Duodenal mucosa (tissue), 2 donors: ENCODE measurements around the gene ANKS1B.

ENCODE experiments used
- H3K27ac ChIP-seq: one replicate; pipeline ENCODE4 v1.7.0; 2013; ENCODE audit warnings: low read depth, low read length
- H3K27me3 ChIP-seq, 2 donors: one replicate each; pipeline ENCODE4 v1.7.0; 2013; ENCODE audit warnings: low read length in 2 of 2, control low read depth in 1 of 2; ENCODE audit not compliant: insufficient read depth in 2 of 2, control insufficient read depth in 1 of 2
- H3K36me3 ChIP-seq, 2 donors: one replicate each; pipeline ENCODE4 v1.7.0; 2013; ENCODE audit warnings: low read length in 2 of 2, control low read depth in 1 of 2; ENCODE audit not compliant: insufficient read depth in 2 of 2, control insufficient read depth in 1 of 2
- H3K4me1 ChIP-seq, 2 donors: one replicate each; pipeline ENCODE4 v1.7.0; 2013; ENCODE audit warnings: low read length in 2 of 2, control low read depth in 1 of 2; ENCODE audit not compliant: insufficient read depth in 2 of 2, control insufficient read depth in 1 of 2
- H3K4me3 ChIP-seq, 2 donors: one replicate each; pipeline ENCODE4 v1.7.0; 2013; ENCODE audit warnings: low read length in 2 of 2, low read depth in 1 of 2
- H3K9ac ChIP-seq, 2 donors: one replicate each; pipeline ENCODE4 v1.7.0; 2013; ENCODE audit warnings: low read length in 2 of 2, low read depth in 1 of 2
- H3K9me3 ChIP-seq, 2 donors: one replicate each; pipeline ENCODE4 v1.7.0; 2013; ENCODE audit warnings: low read length in 2 of 2, control low read depth in 1 of 2; ENCODE audit not compliant: control insufficient read depth in 1 of 2

Gene ANKS1B

GRCh38 chr12:99157946-99158345, 826.8 kb downstream of the ANKS1B start:
- Histone ChIP-seq H3K4me1 (no peaks in the 10 kb centered on the region), H3K9me3 (no peaks in the 10 kb centered on the region), H3K4me3 (no peak overlapping the region), H3K27ac (no peak overlapping the region), H3K36me3 (no peaks in the 10 kb centered on the region), H3K27me3 (no peaks in the 10 kb centered on the region), H3K9ac (no peak overlapping the region)

DNA sequence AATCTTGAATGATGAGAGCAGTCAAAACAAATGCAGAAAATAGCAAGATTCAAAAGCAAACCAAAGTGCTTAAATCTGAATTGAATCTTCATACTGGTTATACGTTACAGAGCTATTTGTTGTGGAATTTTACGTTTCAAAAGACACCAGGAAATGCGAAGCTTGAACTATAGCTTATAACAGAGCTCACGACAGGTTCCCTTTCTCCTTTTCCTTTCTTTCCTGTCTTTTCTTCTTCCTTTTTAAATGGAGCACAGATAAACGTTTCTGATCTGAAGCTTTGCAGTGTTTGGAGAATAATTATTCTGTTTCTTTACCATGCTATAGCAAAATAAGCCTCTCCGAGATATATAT, 829.8 kb downstream of the ANKS1B start:
- Histone ChIP-seq H3K4me3 (no peak overlapping the region), H3K27ac (no peak overlapping the region), H3K9me3 (no peaks in the 10 kb centered on the region)

DNA sequence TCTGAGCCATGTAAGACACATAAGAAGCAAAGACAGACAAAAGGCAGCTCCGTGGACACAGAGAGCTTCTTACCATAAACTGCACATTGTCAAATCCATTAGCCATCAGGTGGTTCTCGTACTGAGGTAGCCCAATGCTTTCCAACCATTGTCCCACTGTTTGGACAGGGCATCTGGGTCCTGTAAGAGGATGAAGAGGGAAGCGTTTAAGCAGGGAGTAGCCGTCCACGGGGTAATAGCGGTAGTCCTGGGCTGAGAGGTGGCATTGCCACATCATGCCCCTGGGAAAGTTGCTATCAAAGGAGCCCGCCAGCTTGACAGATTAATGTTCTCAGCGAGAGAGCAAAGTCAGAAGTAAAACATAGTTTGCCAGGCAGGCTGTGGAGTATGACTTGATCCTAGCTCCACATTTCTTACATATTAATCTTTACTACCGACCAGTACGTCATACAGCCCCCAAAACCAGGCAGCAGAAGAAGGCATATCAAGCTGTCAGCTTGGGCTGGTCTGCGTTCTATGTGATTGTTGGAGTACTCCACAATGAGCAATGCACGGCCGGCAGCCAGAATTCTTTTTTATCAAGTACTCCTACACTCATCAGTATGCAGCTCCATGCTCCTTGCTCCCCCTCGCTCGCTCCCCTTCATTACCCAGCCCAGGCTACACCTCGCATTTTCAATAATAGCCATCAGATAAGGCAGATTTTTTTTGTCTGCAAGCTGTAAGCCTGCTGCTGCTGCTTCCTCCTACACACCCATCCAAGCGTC, 830.3 kb downstream of the ANKS1B start:
- H3K9ac ChIP-seq: no peak overlapping the region

More for the DNA sequence above, 829.8 kb downstream of the ANKS1B start:
- H3K4me1 ChIP-seq: no peaks in the 10 kb centered on the region
- no peaks in the 10 kb centered on the region for H3K27me3 ChIP-seq
- H3K9ac ChIP-seq: no peak overlapping the region
- no peaks in the 10 kb centered on the region for H3K36me3 ChIP-seq

GRCh38 chr12:99153293-99153692, 831.4 kb downstream of the ANKS1B start:
- Histone ChIP-seq H3K27ac (no peak overlapping the region), H3K9me3 (no peaks in the 10 kb centered on the region), H3K27me3 (no peaks in the 10 kb centered on the region), H3K4me3 (no peak overlapping the region), H3K9ac (no peak overlapping the region), H3K36me3 (no peaks in the 10 kb centered on the region), H3K4me1 (no peaks in the 10 kb centered on the region)

More for the DNA sequence above, 830.3 kb downstream of the ANKS1B start:
- Histone ChIP-seq H3K9me3 (no peaks in the 10 kb centered on the region), H3K27ac (no peak overlapping the region), H3K4me1 (no peaks in the 10 kb centered on the region), H3K4me3 (no peak overlapping the region), H3K27me3 (no peaks in the 10 kb centered on the region), H3K36me3 (no peaks in the 10 kb centered on the region)

- Histone ChIP-seq H3K36me3 (no peaks in the 10 kb centered on the region), H3K9ac (no peak overlapping the region), H3K4me3 (no peak overlapping the region), H3K9me3 (no peaks in the 10 kb centered on the region), H3K27me3 (no peaks in the 10 kb centered on the region), H3K4me1 (no peaks in the 10 kb centered on the region), H3K27ac (no peak overlapping the region)
These were observed 832.4 kb downstream of the ANKS1B start for GRCh38 chr12:99152337-99152736.

DNA sequence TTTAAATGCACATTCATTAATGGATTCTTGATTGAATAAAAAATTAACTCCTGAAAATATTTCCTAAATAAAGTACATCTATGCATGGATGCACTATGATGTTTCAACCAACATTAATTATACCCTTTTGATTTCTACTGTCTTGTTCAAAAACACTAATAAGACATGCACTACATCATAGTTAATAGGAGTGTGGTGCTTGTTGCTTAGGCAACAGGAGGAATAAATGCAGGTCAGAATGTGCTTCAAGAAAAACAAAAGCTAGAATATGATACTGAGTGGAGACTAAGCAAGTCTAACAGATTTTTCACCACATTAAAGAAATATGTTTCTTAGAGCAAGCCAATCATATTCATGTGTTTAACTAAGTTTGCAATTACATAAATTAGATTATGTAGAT, 833.0 kb downstream of the ANKS1B start:
- Histone ChIP-seq H3K4me3 (no peak overlapping the region), H3K9me3 (no peaks in the 10 kb centered on the region), H3K27me3 (no peaks in the 10 kb centered on the region), H3K36me3 (no peaks in the 10 kb centered on the region), H3K9ac (no peak overlapping the region), H3K4me1 (no peaks in the 10 kb centered on the region), H3K27ac (no peak overlapping the region)

DNA sequence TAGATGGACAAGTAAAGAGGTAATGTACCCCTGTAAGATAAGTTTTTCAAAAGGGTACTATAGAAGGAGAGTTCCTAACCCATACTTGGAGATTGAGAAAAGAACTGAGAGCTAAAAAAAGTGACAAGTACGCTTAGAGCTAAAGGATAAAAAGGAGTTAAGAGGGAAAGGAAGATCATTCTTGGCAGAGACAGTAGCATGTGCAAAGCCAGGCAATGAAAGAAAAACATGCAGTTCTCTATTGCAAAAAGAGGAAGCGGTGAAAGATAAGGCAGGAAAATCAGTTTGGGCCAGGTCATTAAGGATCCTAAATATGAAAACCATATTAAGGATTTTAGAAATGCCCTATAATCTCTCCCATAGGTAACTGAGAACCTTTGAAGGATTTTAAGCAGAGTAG, 837.6 kb downstream of the ANKS1B start:
- no peak overlapping the region for H3K9ac ChIP-seq
- no peaks in the 10 kb centered on the region for H3K36me3 ChIP-seq
- no peaks in the 10 kb centered on the region for H3K4me1 ChIP-seq
- H3K9me3 ChIP-seq: no peaks in the 10 kb centered on the region
- H3K27me3 ChIP-seq: no peaks in the 10 kb centered on the region
- H3K27ac ChIP-seq: no peak overlapping the region
- H3K4me3 ChIP-seq: no peak overlapping the region

DNA sequence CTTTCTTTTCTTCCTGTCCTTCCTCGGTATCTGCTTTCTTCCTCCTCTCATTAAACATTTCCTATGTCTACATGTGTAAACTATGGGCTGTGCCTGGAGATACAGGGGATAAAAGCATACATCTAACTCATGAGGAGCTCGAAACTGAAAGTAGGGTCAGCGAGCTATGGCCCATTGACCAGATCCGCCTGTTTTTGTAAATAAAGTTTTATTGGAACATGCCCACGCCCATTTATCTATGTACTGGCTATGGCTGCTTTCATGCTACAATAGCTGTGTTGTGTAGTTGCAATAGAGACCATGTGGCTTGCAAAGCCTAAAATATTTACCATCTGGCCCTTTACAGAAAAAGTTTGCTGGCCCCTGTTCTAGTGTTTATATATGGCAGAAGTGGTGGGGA, 838.0 kb downstream of the ANKS1B start:
- Histone ChIP-seq H3K36me3 (no peaks in the 10 kb centered on the region), H3K9ac (no peak overlapping the region), H3K9me3 (no peaks in the 10 kb centered on the region), H3K27me3 (no peaks in the 10 kb centered on the region), H3K27ac (no peak overlapping the region), H3K4me1 (no peaks in the 10 kb centered on the region), H3K4me3 (no peak overlapping the region)

DNA sequence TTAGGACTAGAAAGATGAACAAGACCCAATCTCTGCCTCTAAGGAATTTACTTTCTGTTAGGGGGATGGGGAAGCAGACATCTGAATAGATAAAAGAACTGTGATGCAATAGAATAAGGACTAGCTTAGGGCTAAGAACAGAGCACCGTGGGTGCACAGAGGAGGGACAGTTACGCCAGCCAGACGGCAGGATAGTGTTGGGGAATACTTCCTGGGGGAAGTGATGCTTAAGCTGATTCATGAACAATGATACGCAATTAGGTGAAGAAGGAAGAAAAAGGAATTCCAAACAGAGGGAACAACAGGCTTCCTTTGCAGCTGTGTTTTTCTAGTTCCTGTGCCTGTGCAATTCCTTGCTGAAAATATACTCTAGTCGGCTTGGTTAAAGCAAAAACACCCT, 838.6 kb downstream of the ANKS1B start:
- Histone ChIP-seq H3K4me1 (no peaks in the 10 kb centered on the region), H3K9ac (no peak overlapping the region), H3K36me3 (no peaks in the 10 kb centered on the region), H3K27ac (no peak overlapping the region), H3K9me3 (no peaks in the 10 kb centered on the region), H3K27me3 (no peaks in the 10 kb centered on the region), H3K4me3 (no peak overlapping the region)

GRCh38 chr12:99142651-99143050, 842.1 kb downstream of the ANKS1B start:
- Histone ChIP-seq H3K27ac (no peak overlapping the region), H3K4me1 (no peaks in the 10 kb centered on the region), H3K9ac (no peak overlapping the region), H3K36me3 (no peaks in the 10 kb centered on the region), H3K27me3 (no peaks in the 10 kb centered on the region), H3K4me3 (no peak overlapping the region), H3K9me3 (no peaks in the 10 kb centered on the region)
